ENCODE data around the gene PRKD1.
"Not testable (repeated sequence)": the region's sequence is repeated elsewhere in the genome, so short reads cannot be mapped to it uniquely, and the experiment has no call there.

PRKD1 gene

GRCh38 chr14:29798811-29799210 is 128.8 kb downstream of the PRKD1 start:
- DNase-seq (ENCODE audit: low read depth), result no peak

DNA sequence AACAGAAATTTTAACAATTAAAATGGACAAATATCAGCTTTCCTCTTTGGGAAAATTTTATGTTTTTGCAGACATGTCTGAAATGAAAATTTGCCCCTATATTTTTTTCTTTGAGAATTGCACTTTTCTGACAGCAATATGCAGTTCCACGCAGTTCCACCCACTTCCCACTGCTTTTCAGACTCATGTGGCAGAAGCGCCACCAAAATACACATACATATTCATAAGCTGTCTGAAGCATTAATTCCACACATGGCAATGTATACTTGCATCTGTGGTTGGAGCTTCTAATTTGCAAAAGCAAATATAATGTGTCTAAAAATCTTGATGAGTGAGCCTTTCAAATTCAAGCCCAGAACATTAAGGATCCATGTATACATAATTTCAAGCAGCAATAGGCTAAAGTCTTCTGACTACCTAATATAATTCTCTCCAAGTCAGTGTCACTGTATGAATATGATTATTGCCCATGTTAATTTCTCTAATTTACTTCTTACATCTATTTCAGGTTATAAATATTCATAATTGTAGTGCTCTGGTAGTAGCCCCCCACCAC is 129.5 kb downstream of the PRKD1 start:
- no peak for DNase-seq (ENCODE audit: low read depth)

DNA sequence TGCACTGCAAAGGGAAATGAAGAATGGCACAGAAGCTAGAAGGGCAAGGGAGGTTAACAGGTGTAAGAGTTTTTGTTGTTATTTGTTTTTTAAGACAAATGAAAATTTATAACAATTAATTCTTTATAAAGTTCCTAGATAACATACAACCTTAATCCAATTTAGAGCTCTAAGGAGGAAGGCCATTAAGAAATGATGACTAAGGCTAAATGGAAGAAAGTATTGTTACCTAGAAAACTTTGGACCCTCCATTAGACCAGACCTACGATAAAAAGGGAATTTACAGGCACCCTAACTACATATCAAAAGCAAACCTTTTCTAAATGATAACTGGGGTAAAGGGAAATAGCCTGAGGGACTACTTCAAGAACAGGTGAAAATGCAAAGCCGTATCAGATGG is 130.8 kb downstream of the PRKD1 start:
- no peak for DNase-seq (ENCODE audit: low read depth)

GRCh38 chr14:29789475-29789874 is 138.2 kb downstream of the PRKD1 start:
- no peak for DNase-seq (ENCODE audit: low read depth)

GRCh38 chr14:29788093-29788492 is 139.6 kb downstream of the PRKD1 start:
- no peak for DNase-seq (ENCODE audit: low read depth)

DNA sequence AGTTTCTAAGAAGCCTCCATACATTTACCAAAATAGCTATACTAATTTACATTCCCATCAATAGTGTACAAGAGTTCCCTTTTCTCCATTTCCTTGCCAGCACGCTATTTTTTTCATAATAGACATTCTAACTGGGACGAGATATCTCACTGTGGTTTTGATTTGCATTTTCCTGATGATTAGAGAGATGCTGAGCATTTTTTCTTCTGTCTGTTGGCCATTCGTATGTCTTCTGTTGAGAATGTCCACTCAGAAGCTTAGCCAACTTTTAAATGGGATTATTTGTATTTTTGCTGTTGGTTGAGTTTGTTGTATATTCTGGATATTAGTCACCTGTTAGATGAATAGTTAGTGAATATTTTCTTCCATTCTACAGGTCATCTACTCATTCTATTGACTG is 144.1 kb downstream of the PRKD1 start:
- no peak for DNase-seq (ENCODE audit: low read depth)

DNA sequence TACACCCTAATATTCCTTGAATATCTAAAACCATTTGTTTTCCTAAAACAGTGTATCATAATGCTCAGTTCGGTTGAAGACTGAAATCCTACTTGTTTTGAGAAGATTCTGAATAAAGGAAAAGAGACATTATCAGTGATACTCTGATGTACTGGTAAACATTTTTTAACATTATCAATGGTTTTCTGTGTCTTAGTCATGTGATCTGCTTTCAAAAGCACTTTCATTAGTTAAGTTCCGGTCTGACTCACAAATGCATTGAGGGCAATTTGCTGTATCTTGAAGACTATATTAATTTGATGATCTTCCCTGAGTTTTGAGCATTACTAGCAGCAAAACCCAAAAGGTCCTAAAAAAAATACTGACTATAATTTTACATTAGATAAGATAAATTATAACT is 145.6 kb downstream of the PRKD1 start:
- no peak for DNase-seq (ENCODE audit: low read depth)

- not testable (repeated sequence) for DNase-seq (ENCODE audit: low read depth)
Measured at GRCh38 chr14:29777142-29777541, 150.5 kb downstream of the PRKD1 start.

- no peak for DNase-seq (ENCODE audit: low read depth)
Measured at GRCh38 chr14:29773990-29774389, 153.7 kb downstream of the PRKD1 start.

DNA sequence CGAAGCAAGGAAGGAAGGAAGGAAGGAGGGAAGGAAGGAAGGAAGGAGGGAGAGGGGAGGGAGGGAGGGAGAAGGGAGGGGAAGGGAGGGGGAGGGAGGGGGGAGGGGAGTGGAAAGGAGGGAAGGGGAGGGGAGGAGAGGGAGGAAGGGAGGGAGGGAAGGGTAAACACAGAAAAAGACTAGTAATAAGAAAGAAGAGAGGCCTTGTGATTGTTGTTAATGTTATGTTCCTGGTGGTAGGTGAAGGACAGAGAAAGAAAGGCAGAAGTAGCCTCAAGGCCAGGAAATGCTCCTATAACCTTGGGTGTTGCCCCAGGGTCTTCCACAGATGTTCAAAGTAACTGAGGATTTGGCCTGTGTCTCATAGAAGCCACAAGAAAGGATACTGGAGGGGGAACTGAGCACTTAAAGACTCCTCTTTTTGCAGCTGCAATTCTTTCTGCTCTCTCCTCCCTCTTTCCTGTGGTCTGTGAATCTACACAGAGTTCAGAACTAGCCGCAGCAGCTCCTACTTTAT is 164.2 kb downstream of the PRKD1 start:
- no peak for DNase-seq (ENCODE audit: low read depth)

DNA sequence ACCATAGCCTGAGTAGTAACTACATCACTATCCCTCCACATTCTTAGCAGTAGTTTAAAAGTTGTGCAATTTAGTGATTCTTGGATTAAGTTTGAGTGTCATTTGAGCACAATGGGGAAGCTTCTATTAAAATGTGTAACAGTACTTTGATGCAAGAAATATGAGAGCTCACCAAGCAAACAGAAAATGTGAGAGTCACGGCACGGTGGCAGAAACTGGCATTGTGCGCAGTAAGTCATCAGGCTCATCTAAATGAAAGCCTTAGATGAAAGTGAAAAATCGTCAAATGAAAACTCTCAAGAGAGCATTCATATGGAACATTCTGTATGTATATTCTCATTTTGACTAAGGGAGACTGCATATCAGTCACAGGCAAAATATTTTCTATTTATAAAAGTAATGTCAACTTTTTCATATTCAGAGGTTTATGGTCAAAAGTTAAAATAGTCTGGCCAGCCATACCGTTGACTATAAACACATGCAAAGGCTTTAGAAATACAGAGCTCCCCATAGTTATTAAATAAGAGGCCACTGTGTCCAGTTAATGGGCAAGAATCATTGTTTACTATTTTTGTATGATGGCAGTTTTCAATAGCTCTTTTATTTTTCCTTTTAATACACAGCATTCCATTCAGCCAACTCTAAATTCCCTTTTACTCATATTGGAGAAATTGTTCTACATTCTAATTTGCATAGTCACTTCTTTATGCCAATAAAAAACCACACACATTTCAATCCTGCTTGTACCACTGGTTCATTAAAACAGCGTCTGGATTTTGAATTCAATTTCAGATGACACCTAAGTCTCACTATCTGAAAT is 167.9 kb downstream of the PRKD1 start:
- no peak for DNase-seq (ENCODE audit: low read depth)

- DNase-seq (ENCODE audit: low read depth), result no peak
Measured at GRCh38 chr14:29757711-29758233, 169.9 kb downstream of the PRKD1 start.

GRCh38 chr14:29757188-29757680 is 170.4 kb downstream of the PRKD1 start:
- DNase-seq (ENCODE audit: low read depth), result no peak

DNA sequence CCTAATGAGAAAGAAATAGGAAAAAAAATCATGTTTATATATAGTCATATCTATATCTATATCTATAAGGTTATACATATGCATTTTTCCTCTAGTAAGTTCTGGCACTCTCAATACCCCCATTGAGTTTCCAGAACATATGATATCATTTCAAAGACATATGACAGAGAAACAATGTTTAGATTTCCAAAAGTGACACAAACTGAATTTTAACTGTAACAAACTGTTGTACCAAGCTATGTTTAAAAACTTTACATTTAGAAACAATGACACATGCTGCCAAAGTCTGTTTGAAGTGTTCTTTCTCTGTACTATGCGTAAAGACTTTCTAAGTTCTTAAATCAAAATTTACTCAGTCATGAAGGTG is 171.6 kb downstream of the PRKD1 start:
- DNase-seq (ENCODE audit: low read depth), result no peak

GRCh38 chr14:29755311-29756018 is 172.2 kb downstream of the PRKD1 start:
- no peak for DNase-seq (ENCODE audit: low read depth)

GRCh38 chr14:29754134-29754533 is 173.5 kb downstream of the PRKD1 start:
- DNase-seq (ENCODE audit: low read depth), result no peak

DNA sequence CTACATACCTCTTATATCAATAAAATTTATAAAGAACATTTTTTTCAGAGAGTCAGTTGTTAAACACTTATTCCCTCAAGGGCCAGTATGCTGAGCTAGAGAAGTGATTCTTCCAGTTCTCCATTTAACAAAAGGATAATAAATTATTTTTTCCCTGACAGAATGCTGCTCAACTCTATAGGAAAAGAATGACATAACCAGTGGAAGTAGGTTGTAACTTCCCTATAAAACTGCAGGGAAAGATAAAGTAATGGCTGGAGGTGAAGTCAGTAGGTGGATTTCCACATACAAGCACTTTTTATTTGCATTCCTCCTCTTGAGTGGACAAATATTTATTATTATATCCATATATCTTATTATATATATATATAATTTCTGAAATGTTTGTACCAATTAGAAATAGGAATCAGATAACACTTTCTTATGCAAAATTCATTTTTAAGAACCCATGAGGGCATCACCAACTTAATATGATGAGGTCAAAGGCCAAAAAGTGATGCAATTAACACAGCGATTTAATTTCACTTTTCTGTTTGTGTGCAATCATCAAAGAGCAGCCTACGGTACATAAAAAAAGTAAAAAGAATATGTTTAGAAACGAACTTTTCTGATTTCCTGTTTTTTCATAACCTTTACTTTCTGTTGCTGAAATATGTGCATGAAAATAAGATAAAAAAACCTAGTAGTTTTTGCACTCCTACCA is 175.3 kb downstream of the PRKD1 start:
- DNase-seq (ENCODE audit: low read depth), result no peak

- no peak for DNase-seq (ENCODE audit: low read depth)
Measured at GRCh38 chr14:29749829-29750228, 177.8 kb downstream of the PRKD1 start.

DNA sequence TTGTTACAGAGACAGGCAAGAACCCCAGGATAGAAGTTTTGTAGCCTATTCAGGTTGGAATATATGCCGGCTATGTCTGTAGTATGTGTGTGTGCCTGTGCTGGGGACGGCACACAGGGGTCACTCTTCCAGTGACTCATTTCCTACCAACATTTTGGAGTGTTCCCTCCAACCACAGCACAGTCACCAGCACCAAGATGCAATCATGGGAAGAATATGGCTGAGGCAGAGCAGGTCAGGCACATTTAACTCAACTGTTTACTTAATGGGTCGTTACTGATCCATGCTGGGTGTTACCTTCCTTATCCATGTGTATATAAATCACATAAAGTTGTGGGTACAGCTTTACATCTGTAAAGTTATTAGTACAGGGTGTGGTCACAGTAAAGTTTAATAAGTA is 178.3 kb downstream of the PRKD1 start:
- DNase-seq (ENCODE audit: low read depth), result no peak

GRCh38 chr14:29745863-29746262 is 181.8 kb downstream of the PRKD1 start:
- DNase-seq (ENCODE audit: low read depth), result no peak

DNA sequence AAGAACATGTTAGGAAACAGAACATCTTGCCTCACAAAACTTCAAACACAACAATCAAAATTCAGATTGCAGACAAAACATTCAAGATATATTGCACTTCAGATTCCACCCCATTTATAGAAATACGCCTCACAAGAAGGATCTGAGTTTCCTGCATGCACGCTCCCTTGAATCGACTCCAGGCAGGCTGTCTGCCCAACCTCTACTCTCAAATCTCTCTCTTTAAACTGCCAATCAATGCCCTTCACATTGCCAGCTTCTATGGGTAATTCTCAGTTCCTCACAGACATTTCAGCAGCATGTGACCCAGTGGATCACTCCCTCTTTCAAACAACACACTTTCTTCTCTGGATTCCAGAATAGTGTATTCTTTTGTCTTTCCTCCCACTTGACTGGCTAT is 184.1 kb downstream of the PRKD1 start:
- no peak for DNase-seq (ENCODE audit: low read depth)

GRCh38 chr14:29741909-29742401 is 185.7 kb downstream of the PRKD1 start:
- DNase-seq (ENCODE audit: low read depth), result no peak
